ENCODE data around the gene NPPC.

- TF ChIP-seq ZNF274 (IDR thresholded peaks at IDR 0.05; ENCODE audit: low read depth, low read length) (no peak), SUZ12 (IDR thresholded peaks at IDR 0.05; ENCODE audit: extremely low read depth, insufficient read depth, insufficient read length) (no peak), YY1 (IDR thresholded peaks at IDR 0.05; ENCODE audit: insufficient read depth, insufficient read length) (no peak)
Measured at GRCh38 chr2:231951452-231952035, 25.3 kb upstream of the NPPC start.
